Tibial nerve (tissue), 4 donors: ENCODE data around the gene YEATS4. TPM values are rescaled to one million over a fixed set of nuclear protein-coding genes. Genes with fewer than 3 reads are reported as not detected.
A peak's percentile ranks its signal among the peaks of the same experiment; 100 is the strongest.

Experiments
- DNase-seq, 2 donors: peaks; one replicate each; pipeline ENCODE4 v3.0.0-alpha.2; 2019; ENCODE audit warnings: low spot score in 2 of 2
- H3K27ac ChIP-seq, 4 donors: fragments of 200-600 bp; sonication (generic) in 3 of 4; one replicate each; pipeline ENCODE4 v1.5.1; 2017 to 2019; ENCODE audit warnings: mild to moderate bottlenecking in 1 of 4
- H3K27me3 ChIP-seq, 2 donors: fragments of 200-600 bp; sonication (generic) in 1 of 2; one replicate each; pipeline versions ENCODE4 v1.5.1 to v1.6.0; 2017 to 2019
- H3K36me3 ChIP-seq, 3 donors: fragments of 200-600 bp; sonication (generic); one replicate each; pipeline ENCODE4 v1.5.1; 2018 to 2019
- H3K4me1 ChIP-seq, 4 donors: fragments of 200-600 bp; sonication (generic) in 3 of 4; one replicate each; pipeline ENCODE4 v1.5.1; 2017 to 2019
- H3K4me3 ChIP-seq, 4 donors: fragments of 200-600 bp; sonication (generic) in 3 of 4; one replicate each; pipeline ENCODE4 v1.5.1; 2017 to 2019; ENCODE audit warnings: mild to moderate bottlenecking in 1 of 4, moderate library complexity in 1 of 4
- H3K9me3 ChIP-seq, 4 donors: fragments of 200-600 bp; sonication (generic) in 3 of 4; one replicate each; pipeline ENCODE4 v1.5.1; 2017 to 2019
- EP300 ChIP-seq, 2 donors: sonication (generic); formaldehyde crosslinking; IDR thresholded peaks; one replicate each; pipeline ENCODE4 v1.6.1; 2017; ENCODE audit warnings: antibody characterized with exemption in 2 of 2, mild to moderate bottlenecking in 1 of 2
- POLR2A ChIP-seq, 2 donors: fragments of 450-650 bp; IDR thresholded peaks; one replicate each; pipeline ENCODE4 v1.6.1; 2017; ENCODE audit warnings: antibody characterized with exemption in 2 of 2, mild to moderate bottlenecking in 2 of 2, moderate library complexity in 2 of 2
- WGBS, 2 donors: methylation state at CpG; one replicate each; pipeline ENCODE4 v1.1.5; 2018; 5-methylcytosine and 5-hydroxymethylcytosine counted together
- total RNA-seq, 4 donors: library from RNA; depleted of rRNA; stranded (reverse); fragments of >200 nt; gene quantifications; one replicate each; pipeline ENCODE4 v1.1.0, GENCODE V29; 2016
- TF ChIP-seq, protein P1 (sequence below), 5 experiments: fragments of 200-600 bp in 3 of 5; fragments of 450-650 bp in 2 of 5; sonication (generic) in 3 of 5; IDR thresholded peaks; one replicate each; pipeline ENCODE4 v1.5.1; 2016 to 2019; ENCODE audit warnings: antibody characterized with exemption in 5 of 5, mild to moderate bottlenecking in 3 of 5, moderate library complexity in 2 of 5

The YEATS4 gene
- total RNA-seq, 4 donors from 2014 or later = 18.6 to 66.1 (median 55.0) TPM

DNA sequence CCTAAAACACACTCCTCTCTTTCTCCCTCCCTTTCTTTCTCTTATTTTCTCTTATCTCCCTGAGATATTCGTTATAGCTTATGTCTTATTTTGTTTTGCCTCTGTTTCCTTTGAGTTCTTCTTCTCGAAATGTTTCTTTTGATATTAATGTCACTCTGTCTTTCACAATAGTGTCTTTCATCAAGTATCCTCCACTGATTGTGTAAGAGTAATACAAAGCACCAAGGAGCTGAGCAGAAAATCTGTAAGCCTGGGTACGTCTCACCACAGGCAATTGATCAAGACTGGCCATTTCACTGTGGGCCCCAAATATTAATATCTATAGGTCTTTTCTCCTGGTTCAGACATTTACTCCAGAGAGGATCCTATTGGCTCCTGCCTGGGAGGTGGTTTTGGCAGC is 16.2 kb upstream of the YEATS4 start:
- no peak overlapping the region for H3K27ac ChIP-seq
- H3K4me1 ChIP-seq = peaks cover 0 to 11% (median 7%) of the 10 kb centered on the region in 4 donors
- TF ChIP-seq POLR2A (IDR thresholded peaks at IDR 0.05) = no peak
- TF ChIP-seq, protein P1, sequence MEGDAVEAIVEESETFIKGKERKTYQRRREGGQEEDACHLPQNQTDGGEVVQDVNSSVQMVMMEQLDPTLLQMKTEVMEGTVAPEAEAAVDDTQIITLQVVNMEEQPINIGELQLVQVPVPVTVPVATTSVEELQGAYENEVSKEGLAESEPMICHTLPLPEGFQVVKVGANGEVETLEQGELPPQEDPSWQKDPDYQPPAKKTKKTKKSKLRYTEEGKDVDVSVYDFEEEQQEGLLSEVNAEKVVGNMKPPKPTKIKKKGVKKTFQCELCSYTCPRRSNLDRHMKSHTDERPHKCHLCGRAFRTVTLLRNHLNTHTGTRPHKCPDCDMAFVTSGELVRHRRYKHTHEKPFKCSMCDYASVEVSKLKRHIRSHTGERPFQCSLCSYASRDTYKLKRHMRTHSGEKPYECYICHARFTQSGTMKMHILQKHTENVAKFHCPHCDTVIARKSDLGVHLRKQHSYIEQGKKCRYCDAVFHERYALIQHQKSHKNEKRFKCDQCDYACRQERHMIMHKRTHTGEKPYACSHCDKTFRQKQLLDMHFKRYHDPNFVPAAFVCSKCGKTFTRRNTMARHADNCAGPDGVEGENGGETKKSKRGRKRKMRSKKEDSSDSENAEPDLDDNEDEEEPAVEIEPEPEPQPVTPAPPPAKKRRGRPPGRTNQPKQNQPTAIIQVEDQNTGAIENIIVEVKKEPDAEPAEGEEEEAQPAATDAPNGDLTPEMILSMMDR (IDR thresholded peaks at IDR 0.05) = no peak
- TF ChIP-seq EP300 (IDR thresholded peaks at IDR 0.05) = no peak
- H3K4me3 ChIP-seq = no peak overlapping the region
- H3K9me3 ChIP-seq = no peaks in the 10 kb centered on the region
- no peaks in the 10 kb centered on the region for H3K36me3 ChIP-seq
- 31 to 39% methylated on average over 3 of the region's 3 CpGs for WGBS, 2 donors
- H3K27me3 ChIP-seq = no peaks in the 10 kb centered on the region
- DNase-seq = no peak

DNA sequence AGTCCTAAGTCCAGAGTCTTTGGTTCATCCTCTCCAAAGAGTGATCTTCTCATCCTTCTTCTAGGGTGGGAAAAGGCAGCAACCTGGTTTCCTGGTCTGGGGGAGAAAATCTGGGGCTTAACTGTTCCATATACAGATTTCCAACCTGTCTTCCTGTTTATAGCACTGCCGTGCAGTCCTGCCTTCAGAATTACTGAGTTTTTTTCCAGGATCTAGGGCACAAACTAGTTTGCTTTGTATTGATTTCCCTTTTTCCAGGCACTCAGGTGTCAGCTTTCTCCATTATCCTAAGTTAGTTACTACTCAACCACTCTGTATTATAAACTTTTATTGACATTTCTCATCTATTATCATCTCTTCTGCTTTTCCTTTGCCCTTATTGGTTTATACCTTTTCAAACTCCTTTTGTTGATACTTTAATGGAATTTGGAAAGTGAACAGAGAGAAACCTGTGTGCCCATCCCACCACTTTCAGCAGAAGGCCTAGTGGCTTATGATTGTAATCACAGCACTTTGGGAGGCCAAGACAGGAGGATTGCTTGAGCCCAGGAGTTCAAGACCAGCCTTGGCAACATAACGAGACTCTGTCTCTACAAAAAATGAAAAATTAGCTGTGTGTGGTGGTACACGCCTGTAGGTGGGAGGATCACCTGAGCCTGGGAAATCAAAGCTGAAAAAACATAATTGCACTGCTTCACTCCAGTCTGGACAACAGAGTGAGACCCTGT is 15.5 kb upstream of the YEATS4 start:
- no peaks in the 10 kb centered on the region for H3K36me3 ChIP-seq
- no peaks in the 10 kb centered on the region for H3K9me3 ChIP-seq
- H3K4me3 ChIP-seq = no peak overlapping the region
- H3K27ac ChIP-seq = no peak overlapping the region
- H3K27me3 ChIP-seq = no peaks in the 10 kb centered on the region
- TF ChIP-seq, protein P1 (IDR thresholded peaks at IDR 0.05) = no peak
- TF ChIP-seq POLR2A (IDR thresholded peaks at IDR 0.05) (no peak), EP300 (IDR thresholded peaks at IDR 0.05) (no peak)
- 46 to 67% methylated on average over 3 of the region's 3 CpGs for WGBS, 2 donors
- H3K4me1 ChIP-seq = peaks cover 0 to 11% (median 3%) of the 10 kb centered on the region in 4 donors
- no peak for DNase-seq

DNA sequence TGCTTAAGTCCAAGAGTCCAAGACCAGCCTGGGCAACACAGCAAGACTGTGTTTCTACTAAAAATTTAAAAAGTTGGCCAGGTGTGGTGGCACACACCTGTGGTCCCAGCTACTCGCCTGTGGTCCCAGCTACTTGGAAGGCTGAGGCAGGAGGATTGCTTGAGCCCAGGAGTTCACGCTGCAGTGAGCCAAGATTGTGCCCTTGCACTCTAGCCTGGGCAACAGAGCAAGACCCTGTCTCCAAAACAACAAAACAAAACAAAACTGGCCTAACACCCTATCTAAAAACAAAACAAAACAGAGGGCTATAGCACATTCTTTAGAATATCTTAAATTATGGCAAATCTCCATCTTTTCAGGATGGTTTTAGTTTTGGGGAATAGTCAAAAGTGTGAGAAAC is 14.5 kb upstream of the YEATS4 start:
- Histone ChIP-seq H3K36me3 (no peaks in the 10 kb centered on the region), H3K27ac (no peak overlapping the region), H3K4me1 (peaks cover 0 to 7% (median 3%) of the 10 kb centered on the region in 4 donors), H3K27me3 (no peaks in the 10 kb centered on the region), H3K9me3 (no peaks in the 10 kb centered on the region), H3K4me3 (no peak overlapping the region)
- DNase-seq = no peak
- TF ChIP-seq POLR2A (IDR thresholded peaks at IDR 0.05) = no peak
- no peak for TF ChIP-seq EP300 (IDR thresholded peaks at IDR 0.05)
- TF ChIP-seq, protein P1 (IDR thresholded peaks at IDR 0.05) = no peak
- 86 to 93% methylated on average over 2 of the region's 2 CpGs for WGBS, 2 donors

DNA sequence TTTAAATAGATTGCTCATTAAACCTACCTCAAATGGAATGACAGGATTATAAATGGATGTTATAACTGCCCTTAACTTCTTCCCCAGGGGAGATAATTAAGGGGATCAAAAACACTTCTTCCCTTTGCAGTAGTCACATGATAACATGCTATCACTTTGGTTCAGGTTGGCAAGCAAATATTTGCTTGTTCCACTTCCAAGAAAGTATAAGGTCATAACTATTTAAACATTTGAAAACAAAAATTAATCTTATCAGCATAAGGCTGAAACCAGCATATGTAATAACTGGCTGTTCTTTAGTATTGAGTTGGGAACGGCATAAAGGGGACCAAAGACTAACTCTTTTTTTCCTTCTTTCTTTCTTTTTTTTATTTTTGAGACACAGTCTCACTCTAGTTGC is 13.8 kb upstream of the YEATS4 start:
- peaks cover 0 to 7% (median 3%) of the 10 kb centered on the region in 4 donors for H3K4me1 ChIP-seq
- no peaks in the 10 kb centered on the region for H3K27me3 ChIP-seq
- H3K9me3 ChIP-seq = no peaks in the 10 kb centered on the region
- TF ChIP-seq, protein P1 (IDR thresholded peaks at IDR 0.05) = no peak
- TF ChIP-seq EP300 (IDR thresholded peaks at IDR 0.05) (no peak), POLR2A (IDR thresholded peaks at IDR 0.05) (no peak)
- WGBS, 2 donors = 69 to 73% methylated on average over 1 of the region's 1 CpG
- DNase-seq = no peak
- H3K27ac ChIP-seq = no peak overlapping the region
- no peaks in the 10 kb centered on the region for H3K36me3 ChIP-seq
- H3K4me3 ChIP-seq = no peak overlapping the region

DNA sequence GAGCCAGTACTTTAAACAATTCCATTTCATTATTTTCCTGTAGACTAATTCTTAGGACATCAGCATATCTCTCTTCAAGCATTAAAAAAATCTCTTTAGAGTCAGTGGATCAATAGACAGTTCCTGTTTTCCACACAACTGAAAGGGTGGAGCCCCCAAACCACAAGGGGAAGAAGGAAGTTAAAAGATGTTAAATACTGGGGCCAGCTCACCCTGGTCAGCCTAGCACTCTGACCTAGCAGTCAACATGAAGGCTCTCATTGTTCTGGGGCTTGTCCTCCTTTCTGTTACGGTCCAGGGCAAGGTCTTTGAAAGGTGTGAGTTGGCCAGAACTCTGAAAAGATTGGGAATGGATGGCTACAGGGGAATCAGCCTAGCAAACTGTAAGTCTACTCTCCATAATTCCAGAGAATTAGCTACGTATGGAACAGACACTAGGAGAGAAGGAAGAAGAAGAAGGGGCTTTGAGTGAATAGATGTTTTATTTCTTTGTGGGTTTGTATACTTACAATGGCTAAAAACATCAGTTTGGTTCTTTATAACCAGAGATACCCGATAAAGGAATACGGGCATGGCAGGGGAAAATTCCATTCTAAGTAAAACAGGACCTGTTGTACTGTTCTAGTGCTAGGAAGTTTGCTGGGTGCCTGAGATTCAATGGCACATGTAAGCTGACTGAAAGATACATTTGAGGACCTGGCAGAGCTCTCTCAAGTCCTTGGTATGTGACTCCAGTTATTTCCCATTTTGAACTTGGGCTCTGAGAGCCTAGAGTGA is 11.2 kb upstream of the YEATS4 start, which contains the start of gene LYZ:
Gene LYZ, plus strand, starts transcription at position 220 of the 777 bp plus-strand sequence. Its CDS starts 28 bp downstream, at position 248.
- TF ChIP-seq EP300 (IDR thresholded peaks at IDR 0.05) (peak in 1 of 2 donors; percentile 54), POLR2A (IDR thresholded peaks at IDR 0.05) (no peak)
- TF ChIP-seq, protein P1 (IDR thresholded peaks at IDR 0.05) = no peak
- Histone ChIP-seq H3K27me3 (no peaks in the 10 kb centered on the region), H3K4me1 (peaks cover 0 to 7% (median 0%) of the 10 kb centered on the region in 4 donors), H3K27ac (peak within 1 kb of the TSS in 1 of 4 donors; percentile 0), H3K4me3 (peak within 1 kb of the TSS in 3 of 4 donors; percentile 3 to 34 (median 13)), H3K9me3 (no peaks in the 10 kb centered on the region), H3K36me3 (no peaks in the 10 kb centered on the region)
- 60 to 66% methylated on average over 4 of the region's 4 CpGs for WGBS, 2 donors
- peak in 1 of 2 donors; percentile 33 for DNase-seq
